ENCODE measurements around the gene KIRREL1.
A peak's percentile ranks its signal among the peaks of the same experiment; 100 is the strongest.

The KIRREL1 gene

DNA sequence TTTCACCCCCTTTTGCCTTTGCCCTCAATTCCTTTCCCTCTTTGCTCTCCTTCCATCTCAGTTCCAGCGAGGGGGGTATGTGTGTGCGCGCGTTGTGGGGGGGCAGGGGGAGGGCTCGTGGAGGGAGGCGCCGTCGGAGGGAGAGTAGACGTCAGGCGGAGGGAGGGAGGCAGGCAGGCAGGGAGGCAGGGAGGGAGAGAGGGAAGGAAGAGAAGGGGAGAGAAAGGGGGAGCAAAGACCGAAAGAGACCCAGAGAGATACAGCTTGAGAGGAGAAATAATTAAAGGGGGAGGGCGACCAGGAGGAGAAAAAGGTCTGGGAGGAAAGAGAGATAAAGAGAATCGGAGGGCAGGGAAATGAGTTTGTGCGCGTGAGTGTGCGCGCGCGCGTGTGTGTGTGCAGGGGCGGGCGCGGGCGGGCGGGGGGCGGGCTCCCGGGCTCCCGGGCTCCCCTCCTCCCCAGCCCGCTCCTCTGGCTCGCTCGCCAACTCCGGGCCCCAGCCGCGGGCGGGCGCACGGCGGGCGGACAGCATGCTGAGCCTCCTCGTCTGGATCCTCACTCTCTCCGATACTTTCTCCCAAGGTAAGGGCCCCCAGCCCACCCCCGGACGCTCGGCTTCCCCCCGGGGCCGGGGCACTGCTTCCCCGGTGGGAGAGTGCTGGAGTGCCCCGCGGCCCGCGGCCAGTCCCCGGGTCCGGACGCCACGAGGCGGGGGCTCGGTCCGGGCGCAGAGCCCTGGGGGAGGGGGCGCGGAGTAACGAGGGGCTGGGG is at the start of gene KIRREL1:
Gene KIRREL1 (plus strand): TSS at position 499 of the 771 bp plus-strand sequence. CDS start 32 bp downstream, at position 531.
- no peak for DNase-seq (ENCODE audit: low read depth)
- no peak within 1 kb of the TSS for H3K4me3 ChIP-seq (ENCODE audit: low read depth, low read length)
- TF ChIP-seq, protein P1, sequence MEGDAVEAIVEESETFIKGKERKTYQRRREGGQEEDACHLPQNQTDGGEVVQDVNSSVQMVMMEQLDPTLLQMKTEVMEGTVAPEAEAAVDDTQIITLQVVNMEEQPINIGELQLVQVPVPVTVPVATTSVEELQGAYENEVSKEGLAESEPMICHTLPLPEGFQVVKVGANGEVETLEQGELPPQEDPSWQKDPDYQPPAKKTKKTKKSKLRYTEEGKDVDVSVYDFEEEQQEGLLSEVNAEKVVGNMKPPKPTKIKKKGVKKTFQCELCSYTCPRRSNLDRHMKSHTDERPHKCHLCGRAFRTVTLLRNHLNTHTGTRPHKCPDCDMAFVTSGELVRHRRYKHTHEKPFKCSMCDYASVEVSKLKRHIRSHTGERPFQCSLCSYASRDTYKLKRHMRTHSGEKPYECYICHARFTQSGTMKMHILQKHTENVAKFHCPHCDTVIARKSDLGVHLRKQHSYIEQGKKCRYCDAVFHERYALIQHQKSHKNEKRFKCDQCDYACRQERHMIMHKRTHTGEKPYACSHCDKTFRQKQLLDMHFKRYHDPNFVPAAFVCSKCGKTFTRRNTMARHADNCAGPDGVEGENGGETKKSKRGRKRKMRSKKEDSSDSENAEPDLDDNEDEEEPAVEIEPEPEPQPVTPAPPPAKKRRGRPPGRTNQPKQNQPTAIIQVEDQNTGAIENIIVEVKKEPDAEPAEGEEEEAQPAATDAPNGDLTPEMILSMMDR (IDR thresholded peaks at IDR 0.05; ENCODE audit: low read depth, low read length, missing control alignments) = no peak

DNA sequence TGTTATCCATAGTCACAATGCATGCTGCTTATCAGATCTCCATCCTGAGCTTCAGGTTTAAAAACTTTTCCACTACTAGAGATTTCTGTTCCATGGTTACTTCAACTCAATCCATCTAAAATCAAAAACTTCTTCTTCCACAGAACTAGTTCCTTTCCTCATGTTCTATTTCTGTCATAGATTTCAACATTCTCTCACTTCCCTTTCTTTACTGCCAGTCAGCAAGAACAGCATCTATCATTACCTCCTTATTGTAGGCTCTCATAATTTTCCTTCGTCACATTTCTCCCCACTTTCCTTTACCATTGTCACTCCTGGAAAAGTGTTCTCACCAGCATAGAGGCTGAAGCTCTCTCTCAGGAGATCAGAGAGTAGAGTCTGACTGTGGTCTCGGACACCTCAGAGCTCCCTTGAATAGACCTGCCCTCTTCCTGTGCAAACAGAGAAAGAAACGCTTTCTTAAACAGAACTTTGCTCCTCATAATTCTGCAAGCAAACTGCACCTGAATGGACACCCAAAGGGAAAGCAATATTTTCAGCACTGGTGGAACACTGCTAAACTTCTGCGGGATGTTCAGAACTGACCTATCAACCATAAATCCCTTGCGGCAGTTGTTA is 48.7 kb upstream of the KIRREL1 start:
- no peak for DNase-seq (ENCODE audit: low read depth)
- H3K4me3 ChIP-seq (ENCODE audit: low read depth, low read length) = no peak overlapping the region
- TF ChIP-seq, protein P1 (IDR thresholded peaks at IDR 0.05; ENCODE audit: low read depth, low read length, missing control alignments) = no peak

DNA sequence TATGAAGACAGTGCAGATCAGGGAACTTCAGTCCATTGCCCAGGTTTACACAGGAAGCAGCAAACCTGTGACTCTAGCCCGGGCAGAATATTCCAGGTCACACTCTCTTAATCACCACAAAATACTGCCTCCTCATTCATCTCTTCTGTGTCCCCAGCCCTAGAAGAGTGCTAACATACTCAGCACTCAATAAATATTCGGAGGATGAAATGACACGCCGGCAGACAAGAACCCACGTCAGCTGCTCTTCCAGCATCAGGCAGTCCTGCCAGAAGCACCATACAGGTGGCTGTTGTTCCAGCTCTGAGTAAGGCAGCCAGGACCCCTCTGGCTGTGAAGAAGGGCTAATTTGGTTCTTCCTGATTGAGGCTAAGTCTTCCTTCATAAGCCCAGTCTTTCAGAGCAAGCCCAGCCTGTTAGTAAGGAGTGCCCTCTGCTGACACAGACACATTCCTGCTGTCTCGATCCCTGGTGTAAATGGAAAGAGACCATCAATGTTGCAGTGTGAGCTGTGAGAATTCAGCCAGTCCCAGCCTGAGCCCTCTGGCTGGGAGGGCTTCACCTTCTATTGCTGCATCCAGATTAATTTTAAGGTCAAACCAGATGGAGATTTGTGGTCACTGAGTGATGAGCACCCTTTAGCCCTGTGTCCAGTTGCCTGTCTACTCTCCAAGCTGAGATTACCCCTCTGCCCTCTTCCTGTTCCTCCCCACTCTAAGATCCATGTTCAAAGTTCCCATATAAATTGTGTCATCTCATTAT is 45.0 kb upstream of the KIRREL1 start:
- DNase-seq (ENCODE audit: low read depth) = no peak
- TF ChIP-seq, protein P1 (IDR thresholded peaks at IDR 0.05; ENCODE audit: low read depth, low read length, missing control alignments) = peak; percentile 75
- no peak overlapping the region for H3K4me3 ChIP-seq (ENCODE audit: low read depth, low read length)

DNA sequence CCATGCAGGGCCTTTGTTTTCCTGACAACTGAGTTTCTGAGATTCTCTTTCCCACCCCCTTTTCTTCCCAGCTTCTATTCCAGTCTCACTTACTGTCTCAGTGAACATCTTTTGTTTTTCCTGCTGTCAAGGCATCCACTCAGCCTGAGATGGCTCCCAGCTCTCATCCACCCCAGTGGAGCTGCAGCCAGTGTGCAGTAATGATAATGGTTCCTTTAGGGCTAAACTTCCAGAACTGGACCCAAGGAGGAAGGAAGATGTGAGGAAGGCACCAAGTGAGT is 44.4 kb upstream of the KIRREL1 start:
- DNase-seq (ENCODE audit: low read depth) = no peak
- no peak overlapping the region for H3K4me3 ChIP-seq (ENCODE audit: low read depth, low read length)
- TF ChIP-seq, protein P1 (IDR thresholded peaks at IDR 0.05; ENCODE audit: low read depth, low read length, missing control alignments) = no peak

DNA sequence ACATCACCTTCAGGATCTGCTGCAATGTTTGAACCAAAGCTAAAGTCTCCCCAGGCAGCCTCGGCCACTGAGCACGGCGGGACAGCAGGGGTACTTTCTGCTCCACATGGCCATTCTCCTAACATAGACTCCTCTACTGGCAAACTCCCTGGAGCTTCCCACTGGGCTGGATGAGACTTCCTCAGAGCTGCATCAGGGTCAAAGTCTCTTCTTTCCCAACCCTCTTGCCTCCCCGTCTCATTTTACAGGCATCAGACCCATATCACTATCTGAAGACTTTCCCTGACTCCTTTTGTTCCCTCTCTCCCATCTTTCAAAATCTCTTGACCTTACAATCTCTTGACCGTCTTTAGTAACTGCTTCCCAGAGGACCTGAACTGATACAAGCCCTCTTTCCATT is 42.2 kb upstream of the KIRREL1 start:
- DNase-seq (ENCODE audit: low read depth) = no peak
- TF ChIP-seq, protein P1 (IDR thresholded peaks at IDR 0.05; ENCODE audit: low read depth, low read length, missing control alignments) = no peak
- H3K4me3 ChIP-seq (ENCODE audit: low read depth, low read length) = no peak overlapping the region

DNA sequence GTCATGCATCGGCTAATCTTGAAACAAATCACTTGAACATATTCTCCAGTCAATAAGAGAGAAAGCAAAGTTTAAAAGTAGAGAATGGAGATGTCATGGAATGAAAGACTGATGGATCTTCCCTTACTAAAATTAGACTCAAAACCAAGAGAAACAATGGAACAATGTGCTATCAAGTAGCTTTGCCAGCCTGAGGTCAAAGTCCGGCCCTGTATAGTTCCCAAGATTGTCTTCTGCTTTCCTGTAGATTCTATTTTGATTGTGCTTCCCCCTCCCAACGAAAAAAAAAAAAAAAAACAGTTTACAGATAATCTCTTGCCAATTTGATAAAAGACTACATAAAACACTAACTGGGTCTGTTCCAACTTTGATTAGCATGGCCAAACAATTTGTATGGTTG is 40.8 kb upstream of the KIRREL1 start:
- no peak for DNase-seq (ENCODE audit: low read depth)
- no peak overlapping the region for H3K4me3 ChIP-seq (ENCODE audit: low read depth, low read length)
- TF ChIP-seq, protein P1 (IDR thresholded peaks at IDR 0.05; ENCODE audit: low read depth, low read length, missing control alignments) = no peak

Measured in GM12864 (cell line).